ENCODE results near the gene TRMU.
"Not testable (repeated sequence)": the region's sequence is repeated elsewhere in the genome, so short reads cannot be mapped to it uniquely, and the experiment has no call there.

TRMU gene

GRCh38 chr22:46394622-46395021 lies 59.1 kb downstream of the TRMU start:
- no peak overlapping the region for H3K4me3 ChIP-seq (ENCODE audit: low read depth, low read length)
- TF ChIP-seq CTCF (IDR thresholded peaks at IDR 0.05; ENCODE audit: low read depth, low read length, missing control alignments): no peak
- DNase-seq (ENCODE audit: low read depth): no peak

DNA sequence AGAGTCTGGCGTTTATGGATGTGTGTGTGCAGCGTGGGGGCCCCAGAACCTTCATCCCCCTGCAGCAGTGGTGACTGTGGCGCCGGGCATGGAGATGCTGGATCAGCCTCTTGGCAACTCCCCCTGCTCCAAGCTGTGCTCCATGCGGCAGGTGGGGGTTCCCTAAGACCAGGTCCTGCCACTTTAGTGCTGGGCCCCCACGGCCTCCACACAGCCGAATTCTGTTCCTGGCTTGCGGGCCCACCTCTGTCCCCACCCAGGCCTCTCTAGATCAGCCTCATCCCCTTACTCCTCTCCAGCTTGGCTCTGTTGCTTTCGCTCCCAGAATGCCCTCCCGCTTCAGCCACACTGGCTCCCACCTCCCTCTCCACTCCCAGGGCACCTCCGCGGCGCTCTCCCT lies 59.6 kb downstream of the TRMU start:
- no peak for TF ChIP-seq CTCF (IDR thresholded peaks at IDR 0.05; ENCODE audit: low read depth, low read length, missing control alignments)
- no peak for DNase-seq (ENCODE audit: low read depth)
- H3K4me3 ChIP-seq (ENCODE audit: low read depth, low read length): no peak overlapping the region

DNA sequence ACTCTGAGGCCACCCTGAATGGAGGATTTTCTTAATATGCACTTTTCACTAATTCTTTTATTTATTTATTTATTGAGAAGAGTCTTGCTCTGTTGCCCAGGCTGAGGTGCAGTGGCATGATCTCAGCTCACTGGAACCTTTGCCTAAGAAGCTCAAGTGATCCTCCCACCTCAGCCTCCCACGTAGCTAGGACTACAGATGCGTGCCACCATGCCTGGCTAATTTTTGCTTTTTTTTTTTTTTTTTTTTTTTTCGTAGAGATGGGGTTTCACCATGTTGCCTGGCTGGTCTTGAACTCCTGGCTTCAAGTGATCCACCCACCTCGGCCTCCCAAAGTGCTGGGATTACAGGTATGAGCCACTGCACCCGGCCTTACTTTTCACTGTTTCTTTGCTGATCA lies 61.5 kb downstream of the TRMU start:
- not testable (repeated sequence) for DNase-seq (ENCODE audit: low read depth); H3K4me3 ChIP-seq (ENCODE audit: low read depth, low read length)

DNA sequence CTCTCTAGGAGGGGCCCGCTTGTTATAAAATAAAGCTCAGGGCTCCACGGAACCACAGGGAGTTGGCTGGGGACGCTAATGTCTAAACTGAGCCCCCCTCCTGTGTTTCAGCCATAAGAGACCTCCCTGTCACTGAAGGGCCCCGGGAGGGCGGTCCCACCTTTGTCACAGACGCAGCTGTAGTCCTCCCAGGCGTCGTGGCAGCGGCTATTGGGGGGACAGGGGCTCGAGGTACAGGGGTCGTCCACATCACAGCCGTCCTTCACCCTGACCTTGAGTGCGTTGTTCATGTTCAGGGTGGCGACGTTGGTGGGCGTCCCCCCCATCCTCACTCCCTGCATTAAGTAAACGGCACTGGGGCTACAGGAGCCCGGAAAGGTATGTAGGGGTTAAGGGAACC lies 62.0 kb downstream of the TRMU start:
- no peak overlapping the region for H3K4me3 ChIP-seq (ENCODE audit: low read depth, low read length)
- no peak for DNase-seq (ENCODE audit: low read depth)
- TF ChIP-seq CTCF (IDR thresholded peaks at IDR 0.05; ENCODE audit: low read depth, low read length, missing control alignments): no peak

GRCh38 chr22:46397951-46398350 lies 62.4 kb downstream of the TRMU start:
- no peak for DNase-seq (ENCODE audit: low read depth)
- H3K4me3 ChIP-seq (ENCODE audit: low read depth, low read length): no peak overlapping the region
- TF ChIP-seq CTCF (IDR thresholded peaks at IDR 0.05; ENCODE audit: low read depth, low read length, missing control alignments): no peak

GRCh38 chr22:46399251-46400024 lies 63.9 kb downstream of the TRMU start:
- TF ChIP-seq CTCF (IDR thresholded peaks at IDR 0.05; ENCODE audit: low read depth, low read length, missing control alignments): no peak
- no peak overlapping the region for H3K4me3 ChIP-seq (ENCODE audit: low read depth, low read length)
- no peak for DNase-seq (ENCODE audit: low read depth)

DNA sequence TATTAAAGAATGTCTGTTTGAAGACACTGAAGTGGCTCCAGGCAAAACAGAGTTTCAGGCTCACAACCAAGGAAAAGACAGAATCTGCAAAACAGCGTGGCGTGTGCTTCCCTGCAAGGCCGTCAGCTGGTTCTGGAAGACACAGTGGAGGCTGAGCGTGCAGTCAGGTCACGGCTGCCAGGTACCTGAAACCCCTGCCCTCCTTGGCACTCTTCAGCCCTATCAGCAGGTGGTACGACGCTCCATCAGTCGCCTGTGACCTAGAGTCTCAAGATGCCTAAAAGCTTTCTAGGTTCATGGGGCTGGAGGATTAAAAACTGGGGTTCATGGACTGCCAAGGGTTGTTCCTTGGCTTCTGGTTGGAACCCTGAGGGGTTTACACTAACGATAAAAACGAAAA lies 65.9 kb downstream of the TRMU start:
- no peak overlapping the region for H3K4me3 ChIP-seq (ENCODE audit: low read depth, low read length)
- DNase-seq (ENCODE audit: low read depth): no peak
- TF ChIP-seq CTCF (IDR thresholded peaks at IDR 0.05; ENCODE audit: low read depth, low read length, missing control alignments): no peak

All from GM12864 (cell line).